Measurements from ENCODE around the gene SHH.

GRCh38 chr7:155792315-155792960 is 19.8 kb downstream of the SHH start:
- TF ChIP-seq CTCF (IDR thresholded peaks at IDR 0.05) = no peak
- no peak for TF ChIP-seq POLR2AphosphoS5 (IDR thresholded peaks at IDR 0.05)
